Adrenal gland (tissue), 12 donors: ENCODE measurements around the gene GNAT1. TPM values are rescaled to one million over a fixed set of nuclear protein-coding genes. Genes with fewer than 3 reads are reported as not detected.

Source experiments
- DNase-seq, 7 donors: peaks; one replicate each; pipeline ENCODE4 v3.0.0-alpha.2; 2019 to 2020
- H3K27ac ChIP-seq, 5 donors: fragments of 200-600 bp; sonication (generic) in 4 of 5; 1 replicate in 3 of 5; 2 replicates in 2 of 5; pipeline versions ENCODE4 v1.5.1 to v1.8.0; 2016 to 2020; ENCODE audit warnings: mild to moderate bottlenecking in 1 of 5
- H3K27me3 ChIP-seq: fragments of 200-600 bp; 2 replicates; pipeline ENCODE4 v1.8.0; 2021
- H3K36me3 ChIP-seq, 2 donors: fragments of 200-600 bp; replicated peaks in 1 of 2; 1 replicate in 1 of 2; 2 replicates in 1 of 2; pipeline versions ENCODE4 v1.5.1 to v1.8.0; 2018 to 2022
- H3K4me1 ChIP-seq, 2 donors: fragments of 200-600 bp; replicated peaks in 1 of 2; 1 replicate in 1 of 2; 2 replicates in 1 of 2; pipeline versions ENCODE4 v1.5.1 to v1.8.0; 2018 to 2021
- H3K4me3 ChIP-seq, 4 donors: fragments of 200-600 bp; sonication (generic) in 3 of 4; one replicate each; pipeline ENCODE4 v1.5.1; 2016 to 2018
- H3K9me3 ChIP-seq, 3 donors: fragments of 200-600 bp; sonication (generic) in 1 of 3; replicated peaks in 1 of 3; 1 replicate in 2 of 3; 2 replicates in 1 of 3; pipeline versions ENCODE4 v1.5.1 to v1.8.0; 2016 to 2021
- POLR2A ChIP-seq, 2 donors: fragments of 450-650 bp; IDR thresholded peaks; one replicate each; pipeline ENCODE4 v1.6.1; 2017; ENCODE audit warnings: antibody characterized with exemption in 2 of 2, mild to moderate bottlenecking in 2 of 2, moderate library complexity in 1 of 2
- WGBS, 4 donors: extraction: QIAGEN DNeasy Blood & Tissue Kit in 2 of 4; methylation state at CpG; one replicate each; pipeline versions ENCODE4 v1.1.5 to v1.1.7; 2013 to 2017; 5-methylcytosine and 5-hydroxymethylcytosine counted together
- intact Hi-C, 2 donors: fragments of 100-400 bp; cut with DNase I; formaldehyde crosslinking; loops; one replicate each; pipeline versions ENCODE4 v1.14.1 to v1.15.0; 2022 to 2023
- polyA plus RNA-seq, 3 donors: library from polyadenylated mRNA; stranded (reverse); fragments of 200-250 nt in 2 of 3; fragments of 350-450 nt in 1 of 3; fragmentation: Illumina TruSeq in 1 of 3; extraction: RNeasy Lipid Tissue Mini Kit (QIAGEN cat#74804) in 1 of 3; gene quantifications; one replicate each; pipeline ENCODE4 v1.2.3, GENCODE V29; 2013 to 2014
- total RNA-seq, 9 donors: library from RNA; depleted of rRNA in 4 of 9; stranded (reverse); fragments of >200 nt in 4 of 9; fragments of 120-200 nt in 1 of 9; fragmentation: NEBNext Ultra II Directional in 1 of 9; extraction: Animal tissue kit (Norgen Biotek cat#: 25700) in 1 of 9; gene quantifications; one replicate each; pipeline versions ENCODE4 v1.1.0 to v1.2.4, GENCODE V29; 2013 to 2023
- TF ChIP-seq, protein P1 (sequence below), 6 experiments: fragments of 450-650 bp in 4 of 6; fragments of 200-600 bp in 2 of 6; sonication (generic) in 1 of 6; IDR thresholded peaks; 1 replicate in 5 of 6; 2 replicates in 1 of 6; pipeline versions ENCODE4 v1.5.1 to v1.8.0; 2016 to 2021; ENCODE audit warnings: antibody characterized with exemption in 6 of 6, mild to moderate bottlenecking in 2 of 6, moderate library complexity in 1 of 6
- donor health status: healthy with polysubstance abuse.
- donor health status: Bipolar disorder and iron deficiency.
- donor health status: DM: yes; HTN: yes; CAD: no.
- donor health status: DM: no; HTN: no; CAD: no.
- donor health status: DM: no; HTN: no; CAD: no.
- donor health status: DM: yes; HTN: yes; CAD: no.

The GNAT1 gene
- total and polyA plus RNA-seq, 12 donors = not detected

DNA sequence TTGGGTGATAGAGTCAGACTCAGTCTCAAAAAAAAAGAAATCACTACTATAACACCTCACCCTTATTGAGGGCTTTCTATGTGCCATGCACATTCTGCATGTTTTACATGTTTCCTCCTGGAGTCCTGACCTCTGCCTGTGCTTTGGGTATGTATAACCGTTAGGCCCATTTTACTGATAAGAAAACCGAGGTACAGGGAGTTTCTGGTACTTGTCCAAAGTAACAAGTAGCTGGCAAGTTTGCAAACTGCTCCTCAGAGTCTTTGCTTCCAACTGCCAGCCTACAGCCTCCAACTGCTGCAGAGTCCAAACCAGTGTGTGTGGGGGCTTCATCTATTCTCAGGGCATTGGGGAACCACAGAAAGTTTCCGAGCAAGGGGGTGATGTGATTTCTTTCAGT is 40.9 kb downstream of the GNAT1 start:
- WGBS, 4 donors = 53 to 64% (median 61%) methylated on average over 3 of the region's 3 CpGs
- intact Hi-C loops = loop anchor here in 1 of 2 donors (5.0 kb wide), 1 partner anchor 40 kb away; no protein-coding TSS in a partner anchor

DNA sequence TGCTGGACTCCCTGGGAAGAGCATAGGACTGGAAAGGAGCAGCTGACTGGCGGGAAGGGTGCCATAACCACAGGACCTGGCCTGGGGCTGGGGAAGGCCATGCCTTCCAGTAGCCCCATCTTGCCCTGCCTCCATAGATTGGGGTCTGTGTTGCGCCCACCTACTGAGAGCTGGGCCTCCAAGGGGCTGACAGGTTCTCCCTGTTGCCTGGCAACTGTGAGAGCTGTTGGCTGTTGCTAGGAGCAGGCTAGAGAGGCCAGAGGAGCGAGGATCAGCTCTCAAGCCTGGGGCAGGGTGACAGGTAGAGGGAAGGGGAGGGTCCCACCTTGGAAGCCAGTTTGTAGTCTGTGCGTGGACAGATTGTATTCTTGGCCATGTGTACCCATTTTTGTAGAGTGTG is 41.8 kb downstream of the GNAT1 start:
- TF ChIP-seq, protein P1, sequence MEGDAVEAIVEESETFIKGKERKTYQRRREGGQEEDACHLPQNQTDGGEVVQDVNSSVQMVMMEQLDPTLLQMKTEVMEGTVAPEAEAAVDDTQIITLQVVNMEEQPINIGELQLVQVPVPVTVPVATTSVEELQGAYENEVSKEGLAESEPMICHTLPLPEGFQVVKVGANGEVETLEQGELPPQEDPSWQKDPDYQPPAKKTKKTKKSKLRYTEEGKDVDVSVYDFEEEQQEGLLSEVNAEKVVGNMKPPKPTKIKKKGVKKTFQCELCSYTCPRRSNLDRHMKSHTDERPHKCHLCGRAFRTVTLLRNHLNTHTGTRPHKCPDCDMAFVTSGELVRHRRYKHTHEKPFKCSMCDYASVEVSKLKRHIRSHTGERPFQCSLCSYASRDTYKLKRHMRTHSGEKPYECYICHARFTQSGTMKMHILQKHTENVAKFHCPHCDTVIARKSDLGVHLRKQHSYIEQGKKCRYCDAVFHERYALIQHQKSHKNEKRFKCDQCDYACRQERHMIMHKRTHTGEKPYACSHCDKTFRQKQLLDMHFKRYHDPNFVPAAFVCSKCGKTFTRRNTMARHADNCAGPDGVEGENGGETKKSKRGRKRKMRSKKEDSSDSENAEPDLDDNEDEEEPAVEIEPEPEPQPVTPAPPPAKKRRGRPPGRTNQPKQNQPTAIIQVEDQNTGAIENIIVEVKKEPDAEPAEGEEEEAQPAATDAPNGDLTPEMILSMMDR (IDR thresholded peaks at IDR 0.05) = no peak
- no peak for TF ChIP-seq POLR2A (IDR thresholded peaks at IDR 0.05)
- Histone ChIP-seq H3K27ac (no peak overlapping the region), H3K4me1 (peaks cover 7 to 10% of the 10 kb centered on the region in 2 donors), H3K27me3 (no peaks in the 10 kb centered on the region), H3K9me3 (no peaks in the 10 kb centered on the region), H3K4me3 (no peak overlapping the region), H3K36me3 (no peaks in the 10 kb centered on the region)
- intact Hi-C loops = loop anchor here in 1 of 2 donors (5.0 kb wide), 1 partner anchor 39 kb away; no protein-coding TSS in a partner anchor
- DNase-seq = no peak
- WGBS, 4 donors = 78 to 92% (median 85%) methylated on average over 4 of the region's 4 CpGs

More for the DNA sequence above, 40.9 kb downstream of the GNAT1 start:
- no peaks in the 10 kb centered on the region for H3K36me3 ChIP-seq
- no peak for DNase-seq
- no peak overlapping the region for H3K4me3 ChIP-seq
- TF ChIP-seq, protein P1 (IDR thresholded peaks at IDR 0.05) = no peak
- no peak for TF ChIP-seq POLR2A (IDR thresholded peaks at IDR 0.05)
- H3K4me1 ChIP-seq = peaks cover 2 to 11% of the 10 kb centered on the region in 2 donors
- H3K27ac ChIP-seq = no peak overlapping the region
- H3K27me3 ChIP-seq = no peaks in the 10 kb centered on the region
- no peaks in the 10 kb centered on the region for H3K9me3 ChIP-seq

DNA sequence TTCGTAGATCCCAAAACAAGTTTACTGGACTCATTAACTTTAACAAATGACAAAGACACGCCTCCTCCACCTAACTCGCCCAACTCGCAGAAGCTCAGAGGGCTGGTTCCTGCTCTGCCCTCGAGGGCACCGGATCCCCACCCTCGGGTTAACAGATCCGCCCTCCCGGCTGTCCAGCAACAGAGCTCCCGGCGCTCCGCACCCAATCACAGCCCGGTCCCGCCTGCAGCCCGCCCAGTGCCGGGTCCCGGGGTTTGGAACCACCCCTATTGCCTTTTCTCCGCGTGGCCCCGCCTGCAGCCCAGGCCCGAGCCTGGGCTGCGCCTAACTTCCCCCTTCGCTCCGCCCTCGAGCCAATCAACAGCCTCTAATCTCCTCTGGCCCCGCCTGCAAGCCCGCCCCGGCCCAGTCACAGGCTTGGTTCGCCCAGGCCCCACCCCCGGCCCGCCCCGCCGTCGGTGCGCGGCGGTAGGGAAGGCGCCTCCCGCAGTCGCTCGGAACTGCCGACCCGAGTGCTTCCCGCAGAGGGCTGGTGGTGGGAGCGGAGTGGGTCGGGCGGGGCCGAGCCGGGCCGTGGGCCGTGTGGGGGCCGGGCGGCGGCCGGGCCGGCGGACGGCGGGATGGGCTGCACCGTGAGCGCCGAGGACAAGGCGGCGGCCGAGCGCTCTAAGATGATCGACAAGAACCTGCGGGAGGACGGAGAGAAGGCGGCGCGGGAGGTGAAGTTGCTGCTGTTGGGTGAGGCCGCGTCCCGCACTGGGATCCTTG is 44.5 kb downstream of the GNAT1 start, which contains the start of gene GNAI2:
Gene GNAI2 (plus strand): TSS at position 489 of the 768 bp plus-strand sequence. CDS start 132 bp downstream, at position 621.
- Histone ChIP-seq H3K9me3 (no peaks in the 10 kb centered on the region), H3K27me3 (no peaks in the 10 kb centered on the region), H3K4me1 (peaks cover 23 to 33% of the 10 kb centered on the region in 2 donors), H3K4me3 (peak within 1 kb of the TSS; percentile 49 to 84 (median 68)), H3K27ac (peak within 1 kb of the TSS; percentile 80 to 96 (median 86)), H3K36me3 (no peaks in the 10 kb centered on the region)
- TF ChIP-seq, protein P1 (IDR thresholded peaks at IDR 0.05) = no peak
- peak; percentile 91 to 95 for TF ChIP-seq POLR2A (IDR thresholded peaks at IDR 0.05)
- peak; percentile 98 to 99 (median 99) for DNase-seq
- intact Hi-C loops = no loop called here
- 0 to 1% (median 1%) methylated on average over 14 to 75 of the region's 75 CpGs for WGBS, 4 donors

DNA sequence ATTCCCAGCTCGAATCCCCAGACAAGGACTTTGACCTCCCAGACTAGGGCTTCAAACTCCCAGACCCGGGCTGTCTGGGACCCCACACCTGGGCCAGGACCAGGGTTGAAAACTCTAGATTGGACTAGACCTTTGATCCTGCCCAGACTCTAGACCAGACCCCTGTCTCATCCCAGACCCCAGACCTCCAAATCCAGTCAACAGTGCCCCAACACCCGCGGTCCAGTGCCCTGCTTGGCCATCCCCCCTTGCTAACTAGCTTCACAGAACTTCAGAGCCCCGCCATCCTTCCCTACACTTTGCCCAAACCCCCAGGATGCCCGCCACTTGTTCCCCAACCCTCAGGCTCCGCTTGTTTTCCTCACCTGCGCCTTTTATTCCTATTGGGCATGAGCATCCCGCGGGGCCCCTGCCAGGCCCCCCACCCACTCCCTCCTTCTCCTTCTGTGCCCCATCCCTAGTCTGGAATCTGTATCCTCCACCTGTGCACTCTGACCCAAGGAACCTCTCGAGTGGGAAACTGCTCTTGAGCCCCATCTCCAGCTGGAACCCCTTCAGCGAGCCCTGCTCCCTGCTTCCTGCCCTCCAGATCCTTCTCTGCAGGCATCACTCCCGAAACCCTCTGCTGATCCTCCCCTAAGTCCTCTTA is 45.2 kb downstream of the GNAT1 start:
- Histone ChIP-seq H3K4me1 (peaks cover 26 to 40% of the 10 kb centered on the region in 2 donors), H3K36me3 (no peaks in the 10 kb centered on the region), H3K9me3 (no peaks in the 10 kb centered on the region), H3K27me3 (no peaks in the 10 kb centered on the region), H3K27ac (peak overlapping the region; percentile 80 to 96 (median 86)), H3K4me3 (peak overlapping the region; percentile 49 to 84 (median 68))
- DNase-seq = peak in 1 of 7 donors; percentile 40
- WGBS, 4 donors = 0 to 1% (median 1%) methylated on average over 13 of the region's 13 CpGs
- TF ChIP-seq, protein P1 (IDR thresholded peaks at IDR 0.05) = no peak
- TF ChIP-seq POLR2A (IDR thresholded peaks at IDR 0.05) = peak in 1 of 2 donors; percentile 33
- intact Hi-C loops = no loop called here
